Sigmoid colon (tissue), 4 donors: ENCODE results near the gene AKAP12.

ENCODE experiments used
- POLR2A ChIP-seq, 2 donors: fragments of 450-650 bp; IDR thresholded peaks; one replicate each; pipeline ENCODE4 v1.6.1; 2016; ENCODE audit warnings: antibody characterized with exemption in 2 of 2, mild to moderate bottlenecking in 2 of 2, moderate library complexity in 2 of 2
- POLR2AphosphoS5 ChIP-seq, 4 donors: sonication (generic); formaldehyde crosslinking; IDR thresholded peaks; one replicate each; pipeline ENCODE4 v1.6.1; 2017; ENCODE audit warnings: antibody characterized with exemption in 4 of 4
- TF ChIP-seq, protein P1 (sequence below), 4 experiments: fragments of 450-650 bp in 3 of 4; fragments of 200-600 bp in 1 of 4; IDR thresholded peaks; one replicate each; pipeline ENCODE4 v1.5.1; 2016 to 2019; ENCODE audit warnings: antibody characterized with exemption in 4 of 4, mild to moderate bottlenecking in 3 of 4, moderate library complexity in 2 of 4

DNA sequence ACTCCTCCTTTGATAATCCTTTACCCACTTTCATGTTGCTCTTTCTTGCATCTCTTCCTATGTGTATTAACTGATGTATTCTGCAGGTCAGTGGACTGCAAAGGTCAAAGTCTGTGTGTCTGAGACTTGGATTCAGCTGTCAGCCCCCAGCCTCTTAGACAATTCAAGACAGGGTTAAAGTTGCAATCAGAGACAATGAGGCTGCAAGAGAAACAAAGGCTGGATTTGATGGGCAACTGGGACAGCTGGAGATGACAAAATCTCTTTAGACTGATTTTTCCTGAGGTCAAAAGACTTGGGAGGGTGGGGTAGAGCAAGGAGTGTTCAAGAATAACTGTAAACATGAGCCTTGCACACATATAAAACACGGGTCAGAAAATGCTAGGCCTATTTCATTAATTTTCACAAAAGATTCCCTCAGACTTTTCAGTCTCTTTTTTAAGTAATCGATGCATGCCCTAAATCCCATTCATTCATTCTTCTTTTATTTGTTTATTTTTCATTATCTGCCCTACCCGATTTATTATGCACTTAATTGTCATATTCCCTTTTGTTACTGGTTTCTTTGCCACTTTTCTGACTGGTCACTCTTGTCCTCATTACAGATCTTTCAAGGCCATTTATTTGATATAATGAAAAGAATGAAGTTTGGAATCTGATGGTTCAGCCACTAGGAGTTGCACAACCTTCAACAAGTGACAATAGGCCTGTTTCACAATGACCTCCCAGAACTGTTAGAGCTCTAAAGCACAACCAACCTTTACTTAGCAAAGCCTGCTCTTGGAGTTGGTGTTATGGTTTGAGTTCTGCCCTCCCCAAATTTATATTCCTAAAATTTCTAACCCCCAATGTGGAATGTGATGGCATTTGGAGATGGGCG is 33.8 kb upstream of the AKAP12 start:
- TF ChIP-seq, protein P1, sequence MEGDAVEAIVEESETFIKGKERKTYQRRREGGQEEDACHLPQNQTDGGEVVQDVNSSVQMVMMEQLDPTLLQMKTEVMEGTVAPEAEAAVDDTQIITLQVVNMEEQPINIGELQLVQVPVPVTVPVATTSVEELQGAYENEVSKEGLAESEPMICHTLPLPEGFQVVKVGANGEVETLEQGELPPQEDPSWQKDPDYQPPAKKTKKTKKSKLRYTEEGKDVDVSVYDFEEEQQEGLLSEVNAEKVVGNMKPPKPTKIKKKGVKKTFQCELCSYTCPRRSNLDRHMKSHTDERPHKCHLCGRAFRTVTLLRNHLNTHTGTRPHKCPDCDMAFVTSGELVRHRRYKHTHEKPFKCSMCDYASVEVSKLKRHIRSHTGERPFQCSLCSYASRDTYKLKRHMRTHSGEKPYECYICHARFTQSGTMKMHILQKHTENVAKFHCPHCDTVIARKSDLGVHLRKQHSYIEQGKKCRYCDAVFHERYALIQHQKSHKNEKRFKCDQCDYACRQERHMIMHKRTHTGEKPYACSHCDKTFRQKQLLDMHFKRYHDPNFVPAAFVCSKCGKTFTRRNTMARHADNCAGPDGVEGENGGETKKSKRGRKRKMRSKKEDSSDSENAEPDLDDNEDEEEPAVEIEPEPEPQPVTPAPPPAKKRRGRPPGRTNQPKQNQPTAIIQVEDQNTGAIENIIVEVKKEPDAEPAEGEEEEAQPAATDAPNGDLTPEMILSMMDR (IDR thresholded peaks at IDR 0.05), result no peak
- no peak for TF ChIP-seq POLR2A (IDR thresholded peaks at IDR 0.05)
- TF ChIP-seq POLR2AphosphoS5 (IDR thresholded peaks at IDR 0.05), result no peak
